ENCODE measurements around the gene GLUL. TPM values are rescaled to one million over a fixed set of nuclear protein-coding genes. Genes with fewer than 3 reads are reported as not detected.

The GLUL gene
- total and polyA plus RNA-seq, 9 donors: 587 to 1,338 (median 1,017) TPM

DNA sequence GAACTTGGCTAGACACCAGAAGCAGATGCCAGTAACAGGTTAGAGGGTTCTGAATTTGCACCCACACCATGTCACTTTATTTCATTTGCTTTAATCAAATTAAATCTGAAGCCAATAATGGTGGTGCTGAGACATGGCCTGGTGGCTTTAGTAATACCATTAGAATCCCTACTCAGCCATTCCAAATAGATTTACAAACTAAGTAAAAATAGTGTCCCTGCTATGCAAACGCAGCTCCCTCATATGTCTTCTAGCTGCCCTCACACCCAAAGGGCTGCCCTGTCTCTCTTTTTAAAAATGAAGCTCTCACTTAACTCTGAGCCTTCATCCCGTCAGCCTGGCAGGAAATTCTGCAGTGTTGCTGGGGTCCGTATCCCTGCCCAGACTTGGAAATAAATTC, 21.1 kb downstream of the GLUL start:
- H3K4me3 ChIP-seq: no peak overlapping the region
- TF ChIP-seq POLR2A (IDR thresholded peaks at IDR 0.05): no peak
- TF ChIP-seq EP300 (IDR thresholded peaks at IDR 0.05): no peak
- TF ChIP-seq, protein P1, sequence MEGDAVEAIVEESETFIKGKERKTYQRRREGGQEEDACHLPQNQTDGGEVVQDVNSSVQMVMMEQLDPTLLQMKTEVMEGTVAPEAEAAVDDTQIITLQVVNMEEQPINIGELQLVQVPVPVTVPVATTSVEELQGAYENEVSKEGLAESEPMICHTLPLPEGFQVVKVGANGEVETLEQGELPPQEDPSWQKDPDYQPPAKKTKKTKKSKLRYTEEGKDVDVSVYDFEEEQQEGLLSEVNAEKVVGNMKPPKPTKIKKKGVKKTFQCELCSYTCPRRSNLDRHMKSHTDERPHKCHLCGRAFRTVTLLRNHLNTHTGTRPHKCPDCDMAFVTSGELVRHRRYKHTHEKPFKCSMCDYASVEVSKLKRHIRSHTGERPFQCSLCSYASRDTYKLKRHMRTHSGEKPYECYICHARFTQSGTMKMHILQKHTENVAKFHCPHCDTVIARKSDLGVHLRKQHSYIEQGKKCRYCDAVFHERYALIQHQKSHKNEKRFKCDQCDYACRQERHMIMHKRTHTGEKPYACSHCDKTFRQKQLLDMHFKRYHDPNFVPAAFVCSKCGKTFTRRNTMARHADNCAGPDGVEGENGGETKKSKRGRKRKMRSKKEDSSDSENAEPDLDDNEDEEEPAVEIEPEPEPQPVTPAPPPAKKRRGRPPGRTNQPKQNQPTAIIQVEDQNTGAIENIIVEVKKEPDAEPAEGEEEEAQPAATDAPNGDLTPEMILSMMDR (IDR thresholded peaks at IDR 0.05): no peak
- WGBS, 3 donors: 62 to 73% (median 65%) methylated on average over 3 of the region's 3 CpGs
- no peaks in the 10 kb centered on the region for H3K4me1 ChIP-seq (ENCODE audit: insufficient read depth)
- intact Hi-C loops (cut with DNase I): no loop called here
- H3K27ac ChIP-seq: no peak overlapping the region
- H3K36me3 ChIP-seq: no peaks in the 10 kb centered on the region
- no peaks in the 10 kb centered on the region for H3K9me3 ChIP-seq
- DNase-seq: no peak
- H3K27me3 ChIP-seq: no peaks in the 10 kb centered on the region

DNA sequence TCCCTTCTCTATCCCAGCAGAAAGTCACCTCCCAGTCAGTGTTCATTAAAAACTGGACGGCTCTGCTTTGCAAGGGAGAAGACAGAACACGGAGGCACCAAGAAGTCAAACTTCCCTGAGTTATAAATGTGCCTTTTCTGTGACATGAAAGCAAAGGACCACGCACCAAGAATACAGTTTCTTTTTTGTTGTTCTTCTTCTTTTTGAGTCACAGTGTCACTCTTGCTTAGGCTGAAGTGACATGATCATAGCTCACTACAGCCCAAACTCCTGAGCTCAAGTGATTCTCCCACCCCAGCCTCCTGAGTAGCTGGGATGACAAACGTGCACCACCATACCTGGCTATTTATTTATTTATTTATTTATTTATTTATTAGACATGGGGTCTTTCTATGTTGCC, 22.7 kb downstream of the GLUL start:
- Histone ChIP-seq H3K4me3 (no peak overlapping the region), H3K27me3 (no peaks in the 10 kb centered on the region), H3K36me3 (no peaks in the 10 kb centered on the region), H3K27ac (no peak overlapping the region), H3K9me3 (no peaks in the 10 kb centered on the region), H3K4me1 (ENCODE audit: insufficient read depth) (no peaks in the 10 kb centered on the region)
- DNase-seq: no peak
- intact Hi-C loops (cut with DNase I): no loop called here
- 64 to 75% (median 65%) methylated on average over 4 of the region's 4 CpGs for WGBS, 3 donors
- TF ChIP-seq POLR2A (IDR thresholded peaks at IDR 0.05) (no peak), EP300 (IDR thresholded peaks at IDR 0.05) (no peak)
- TF ChIP-seq, protein P1 (IDR thresholded peaks at IDR 0.05): no peak

DNA sequence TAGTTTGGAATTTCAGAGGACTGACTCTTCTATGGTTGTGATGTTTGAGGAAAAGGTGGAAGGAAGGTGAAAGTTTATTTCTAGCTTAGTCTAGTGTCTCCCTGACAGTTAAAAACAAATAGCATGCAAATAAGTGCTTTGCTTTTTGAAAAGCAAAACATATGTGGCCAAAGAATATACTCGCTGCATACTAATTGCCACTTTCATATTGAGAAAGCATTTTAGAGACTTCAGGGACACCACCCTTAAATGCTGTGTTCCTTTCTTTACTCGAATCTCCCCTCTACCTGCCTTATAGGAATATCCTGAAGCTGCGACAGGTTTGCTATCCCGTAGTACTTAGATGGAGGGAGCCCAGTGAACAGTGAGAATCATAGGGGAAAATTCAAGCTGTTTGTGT, 23.2 kb downstream of the GLUL start:
- H3K27me3 ChIP-seq: no peaks in the 10 kb centered on the region
- H3K27ac ChIP-seq: no peak overlapping the region
- DNase-seq: no peak
- intact Hi-C loops (cut with DNase I): no loop called here
- H3K4me3 ChIP-seq: no peak overlapping the region
- no peaks in the 10 kb centered on the region for H3K4me1 ChIP-seq (ENCODE audit: insufficient read depth)
- TF ChIP-seq, protein P1 (IDR thresholded peaks at IDR 0.05): no peak
- TF ChIP-seq EP300 (IDR thresholded peaks at IDR 0.05) (no peak), POLR2A (IDR thresholded peaks at IDR 0.05) (no peak)
- 21 to 47% (median 29%) methylated on average over 4 of the region's 4 CpGs for WGBS, 3 donors
- no peaks in the 10 kb centered on the region for H3K36me3 ChIP-seq
- no peaks in the 10 kb centered on the region for H3K9me3 ChIP-seq

DNA sequence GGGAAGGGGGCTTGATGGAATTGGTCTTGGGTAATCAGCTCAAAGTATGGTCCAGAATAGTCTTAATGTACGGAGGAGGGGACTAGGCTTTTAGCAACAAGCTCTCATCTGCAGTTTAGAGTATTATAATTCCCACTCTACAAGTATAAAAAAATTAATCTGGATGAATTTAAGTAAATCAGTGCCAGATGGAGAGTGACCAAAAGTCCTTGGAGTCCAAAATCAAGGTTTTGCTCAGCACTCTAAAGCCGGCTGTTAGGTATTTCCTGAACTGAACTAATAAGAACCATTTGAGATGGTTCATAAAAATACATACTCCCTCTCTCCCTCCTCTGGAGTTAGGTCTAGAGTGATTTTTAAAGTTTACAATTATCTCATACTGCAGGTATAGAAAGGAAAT, 23.7 kb downstream of the GLUL start:
- H3K4me3 ChIP-seq: no peak overlapping the region
- no peaks in the 10 kb centered on the region for H3K27me3 ChIP-seq
- H3K4me1 ChIP-seq (ENCODE audit: insufficient read depth): no peaks in the 10 kb centered on the region
- no peak for DNase-seq
- no peak for TF ChIP-seq POLR2A (IDR thresholded peaks at IDR 0.05)
- TF ChIP-seq, protein P1 (IDR thresholded peaks at IDR 0.05): no peak
- no peak for TF ChIP-seq EP300 (IDR thresholded peaks at IDR 0.05)
- intact Hi-C loops (cut with DNase I): no loop called here
- WGBS, 3 donors: 19 to 25% (median 23%) methylated on average over 2 of the region's 2 CpGs
- H3K27ac ChIP-seq: no peak overlapping the region
- H3K9me3 ChIP-seq: no peaks in the 10 kb centered on the region
- no peaks in the 10 kb centered on the region for H3K36me3 ChIP-seq

DNA sequence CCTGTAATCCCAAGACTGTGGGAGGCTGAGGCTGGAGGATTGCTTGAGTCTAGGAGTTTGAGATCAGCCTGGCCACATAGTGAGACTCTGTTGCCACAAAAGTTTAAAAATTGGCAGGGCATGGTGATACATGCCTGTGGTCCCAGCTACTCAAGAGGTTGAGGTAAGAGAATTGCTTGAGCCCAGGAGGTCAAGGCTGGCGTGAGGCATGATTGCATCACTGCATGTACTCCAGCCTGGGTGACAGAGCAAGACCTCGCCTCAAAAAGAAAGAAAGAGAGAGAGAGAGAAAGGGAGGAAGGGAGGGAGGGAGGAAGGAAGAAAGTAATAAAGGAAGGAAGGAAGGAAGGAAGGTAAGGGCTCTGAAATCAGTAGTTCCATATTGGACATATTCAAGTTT, 25.0 kb downstream of the GLUL start:
- Histone ChIP-seq H3K36me3 (no peaks in the 10 kb centered on the region), H3K27ac (no peak overlapping the region), H3K4me1 (ENCODE audit: insufficient read depth) (no peaks in the 10 kb centered on the region), H3K9me3 (no peaks in the 10 kb centered on the region), H3K27me3 (no peaks in the 10 kb centered on the region), H3K4me3 (no peak overlapping the region)
- TF ChIP-seq POLR2A (IDR thresholded peaks at IDR 0.05) (no peak), EP300 (IDR thresholded peaks at IDR 0.05) (no peak)
- TF ChIP-seq, protein P1 (IDR thresholded peaks at IDR 0.05): no peak
- WGBS, 3 donors: 92 to 94% (median 92%) methylated on average over 2 of the region's 2 CpGs
- intact Hi-C loops (cut with DNase I): no loop called here
- DNase-seq: no peak

All from ovary (tissue), 9 donors.